Thoracic aorta (tissue), 2 donors: ENCODE data around the gene PDE4C. TPM values are rescaled to one million over a fixed set of nuclear protein-coding genes. Genes with fewer than 3 reads are reported as not detected.

ENCODE experiments used
- ATAC-seq: fragments of 150-250 bp; one replicate; pipeline ENCODE4 v1.8.0; 2017; ENCODE audit warnings: low read depth; ENCODE audit not compliant: insufficient number of reproducible peaks, low FRiP score
- DNase-seq: peaks from one replicate; pipeline ENCODE4 v3.0.0-alpha.2; 2020; ENCODE audit warnings: low spot score
- H3K27ac ChIP-seq, 2 donors: fragments of 200-600 bp; sonication (generic); 1 replicate in 1 of 2; 2 replicates in 1 of 2; pipeline ENCODE4 v1.5.1; 2016; ENCODE audit warnings: mild to moderate bottlenecking in 2 of 2, moderate library complexity in 2 of 2
- H3K27me3 ChIP-seq: fragments of 200-600 bp; sonication (generic); replicated peaks from 2 replicates; pipeline ENCODE4 v1.6.0; 2016; ENCODE audit warnings: mild to moderate bottlenecking; ENCODE audit not compliant: insufficient read depth
- H3K36me3 ChIP-seq: fragments of 200-600 bp; sonication (generic); one replicate; pipeline ENCODE4 v1.5.1; 2016
- H3K4me1 ChIP-seq, 2 donors: fragments of 200-600 bp; sonication (generic); 1 replicate in 1 of 2; 2 replicates in 1 of 2; pipeline versions ENCODE4 v1.5.1 to v1.6.0; 2016; ENCODE audit warnings: low read depth in 2 of 2, mild to moderate bottlenecking in 1 of 2; ENCODE audit not compliant: control insufficient read depth in 1 of 2
- H3K4me3 ChIP-seq: fragments of 200-600 bp; sonication (generic); 2 replicates; pipeline ENCODE4 v1.5.1; 2016; ENCODE audit warnings: mild to moderate bottlenecking
- H3K9me3 ChIP-seq: fragments of 200-600 bp; sonication (generic); 2 replicates; pipeline ENCODE4 v1.5.1; 2016
- total RNA-seq, 2 donors: library from RNA; depleted of rRNA; stranded (reverse); fragments of >200 nt; gene quantifications; one replicate each; pipeline versions ENCODE4 v1.1.0 to v1.2.3, GENCODE V29; 2016
- TF ChIP-seq, protein P1 (sequence below): fragments of 200-600 bp; sonication (generic); IDR thresholded peaks from one replicate; pipeline ENCODE4 v1.5.1; 2019; ENCODE audit warnings: antibody characterized with exemption

Gene PDE4C
- total RNA-seq, 2 donors from 2014 or later: 0.41 to 0.42 TPM

- Histone ChIP-seq H3K4me1 (no peaks in the 10 kb centered on the region), H3K4me3 (no peak overlapping the region), H3K27me3 (no peaks in the 10 kb centered on the region), H3K27ac (no peak overlapping the region), H3K36me3 (no peaks in the 10 kb centered on the region), H3K9me3 (peaks cover 6% of the 10 kb centered on the region)
- ATAC-seq: no peak
- TF ChIP-seq, protein P1, sequence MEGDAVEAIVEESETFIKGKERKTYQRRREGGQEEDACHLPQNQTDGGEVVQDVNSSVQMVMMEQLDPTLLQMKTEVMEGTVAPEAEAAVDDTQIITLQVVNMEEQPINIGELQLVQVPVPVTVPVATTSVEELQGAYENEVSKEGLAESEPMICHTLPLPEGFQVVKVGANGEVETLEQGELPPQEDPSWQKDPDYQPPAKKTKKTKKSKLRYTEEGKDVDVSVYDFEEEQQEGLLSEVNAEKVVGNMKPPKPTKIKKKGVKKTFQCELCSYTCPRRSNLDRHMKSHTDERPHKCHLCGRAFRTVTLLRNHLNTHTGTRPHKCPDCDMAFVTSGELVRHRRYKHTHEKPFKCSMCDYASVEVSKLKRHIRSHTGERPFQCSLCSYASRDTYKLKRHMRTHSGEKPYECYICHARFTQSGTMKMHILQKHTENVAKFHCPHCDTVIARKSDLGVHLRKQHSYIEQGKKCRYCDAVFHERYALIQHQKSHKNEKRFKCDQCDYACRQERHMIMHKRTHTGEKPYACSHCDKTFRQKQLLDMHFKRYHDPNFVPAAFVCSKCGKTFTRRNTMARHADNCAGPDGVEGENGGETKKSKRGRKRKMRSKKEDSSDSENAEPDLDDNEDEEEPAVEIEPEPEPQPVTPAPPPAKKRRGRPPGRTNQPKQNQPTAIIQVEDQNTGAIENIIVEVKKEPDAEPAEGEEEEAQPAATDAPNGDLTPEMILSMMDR: no peak
- DNase-seq: no peak
Measured at GRCh38 chr19:18234194-18234593, 8.0 kb upstream of the PDE4C start.

GRCh38 chr19:18233224-18233825 lies 7.1 kb upstream of the PDE4C start:
- DNase-seq: no peak
- ATAC-seq: no peak
- TF ChIP-seq, protein P1: no peak
- H3K9me3 ChIP-seq: peaks cover 6% of the 10 kb centered on the region
- no peak overlapping the region for H3K4me3 ChIP-seq
- no peaks in the 10 kb centered on the region for H3K4me1 ChIP-seq
- no peaks in the 10 kb centered on the region for H3K27me3 ChIP-seq
- H3K36me3 ChIP-seq: no peaks in the 10 kb centered on the region
- no peak overlapping the region for H3K27ac ChIP-seq

DNA sequence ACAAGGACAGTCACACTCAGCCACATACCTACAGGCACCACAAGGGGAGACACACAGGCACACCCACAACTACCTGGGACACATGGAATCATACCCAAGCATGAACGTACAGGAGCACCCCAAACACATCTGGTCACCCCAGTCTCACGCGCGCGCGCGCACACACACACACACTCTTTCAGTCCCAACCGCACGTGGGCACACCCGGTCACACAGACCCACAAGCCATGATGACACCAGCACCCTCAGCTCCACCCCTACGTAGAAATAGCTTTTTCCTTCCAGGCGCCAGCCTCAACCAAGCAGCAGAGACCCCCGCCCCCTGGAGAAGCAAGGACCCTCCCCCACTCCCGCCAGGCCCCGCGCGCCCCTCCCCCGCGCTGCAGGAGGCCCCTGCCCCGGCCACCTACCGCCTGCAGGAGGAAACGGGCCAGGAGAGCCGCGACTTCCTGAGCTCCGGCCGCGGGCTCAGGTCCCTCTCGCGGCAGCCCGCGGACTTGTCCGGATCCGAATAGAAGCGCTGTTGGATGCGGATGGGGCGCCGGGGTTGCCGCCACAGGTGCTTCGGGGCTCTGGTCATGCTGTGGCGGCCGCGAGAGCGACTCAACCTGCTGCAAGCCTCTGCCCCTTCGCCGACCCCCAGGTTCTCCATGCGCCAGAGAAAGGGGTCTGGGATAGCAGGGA lies 6.4 kb upstream of the PDE4C start:
- H3K27ac ChIP-seq: no peak overlapping the region
- H3K4me1 ChIP-seq: peaks cover 0 to 5% of the 10 kb centered on the region in 2 donors
- no peaks in the 10 kb centered on the region for H3K27me3 ChIP-seq
- TF ChIP-seq, protein P1: no peak
- ATAC-seq (no peak), DNase-seq (no peak)
- H3K36me3 ChIP-seq: no peaks in the 10 kb centered on the region
- peaks cover 6% of the 10 kb centered on the region for H3K9me3 ChIP-seq
- no peak overlapping the region for H3K4me3 ChIP-seq

DNA sequence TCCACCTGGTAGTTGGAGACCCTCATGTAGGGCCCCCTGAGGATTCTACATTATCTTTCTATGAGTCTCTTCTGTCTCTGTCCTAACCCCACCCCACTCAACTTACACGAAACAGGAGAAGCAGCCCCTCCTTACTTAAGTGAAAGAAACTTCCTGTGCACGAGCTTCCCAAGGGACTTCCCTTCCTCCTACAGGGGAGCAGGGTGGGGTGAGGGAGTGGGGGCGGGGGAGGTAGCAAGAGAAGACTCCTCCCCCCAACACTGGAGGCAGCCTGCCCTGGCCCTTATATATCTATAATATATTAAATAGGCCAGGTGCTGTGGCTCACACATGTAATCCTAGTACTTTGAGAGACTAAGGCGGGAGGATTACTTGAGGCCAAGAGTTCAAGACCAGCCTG lies 5.5 kb upstream of the PDE4C start:
- H3K36me3 ChIP-seq: no peaks in the 10 kb centered on the region
- peaks cover 4% of the 10 kb centered on the region for H3K27me3 ChIP-seq
- peaks cover 6% of the 10 kb centered on the region for H3K9me3 ChIP-seq
- TF ChIP-seq, protein P1: no peak
- ATAC-seq: no peak
- no peak overlapping the region for H3K27ac ChIP-seq
- H3K4me3 ChIP-seq: no peak overlapping the region
- DNase-seq: no peak
- H3K4me1 ChIP-seq: peaks cover 0 to 5% of the 10 kb centered on the region in 2 donors

- Histone ChIP-seq H3K9me3 (peaks cover 6% of the 10 kb centered on the region), H3K36me3 (no peaks in the 10 kb centered on the region), H3K4me1 (peaks cover 0 to 8% of the 10 kb centered on the region in 2 donors), H3K27me3 (peaks cover 6% of the 10 kb centered on the region), H3K27ac (no peak overlapping the region), H3K4me3 (no peak overlapping the region)
- ATAC-seq (no peak), DNase-seq (no peak)
- TF ChIP-seq, protein P1: no peak
Measured at GRCh38 chr19:18230941-18231734, 4.9 kb upstream of the PDE4C start.
